Astrocyte of the cerebellum (primary cell): ENCODE results near the gene SART3.
A peak's percentile ranks its signal among the peaks of the same experiment; 100 is the strongest.

ENCODE experiments used
- DNase-seq: peaks from one replicate; pipeline ENCODE4 v3.0.0-alpha.2; 2011; ENCODE audit warnings: low read depth
- H3K4me3 ChIP-seq: 2 replicates; pipeline ENCODE4 v1.5.1; 2011; ENCODE audit warnings: mild to moderate bottlenecking, low read depth, low read length, moderate library complexity
- in situ Hi-C: cut with HindIII; loops from 2 replicates; pipeline ENCODE4 v1.10.0; 2017; ENCODE audit warnings: low sequenced_read_pairs
- TF ChIP-seq, protein P1 (sequence below): IDR thresholded peaks from 2 replicates; pipeline ENCODE4 v1.5.1; 2012; ENCODE audit warnings: low read length, low read depth, moderate library complexity, mild to moderate bottlenecking; ENCODE audit errors: missing control alignments

The SART3 gene

DNA sequence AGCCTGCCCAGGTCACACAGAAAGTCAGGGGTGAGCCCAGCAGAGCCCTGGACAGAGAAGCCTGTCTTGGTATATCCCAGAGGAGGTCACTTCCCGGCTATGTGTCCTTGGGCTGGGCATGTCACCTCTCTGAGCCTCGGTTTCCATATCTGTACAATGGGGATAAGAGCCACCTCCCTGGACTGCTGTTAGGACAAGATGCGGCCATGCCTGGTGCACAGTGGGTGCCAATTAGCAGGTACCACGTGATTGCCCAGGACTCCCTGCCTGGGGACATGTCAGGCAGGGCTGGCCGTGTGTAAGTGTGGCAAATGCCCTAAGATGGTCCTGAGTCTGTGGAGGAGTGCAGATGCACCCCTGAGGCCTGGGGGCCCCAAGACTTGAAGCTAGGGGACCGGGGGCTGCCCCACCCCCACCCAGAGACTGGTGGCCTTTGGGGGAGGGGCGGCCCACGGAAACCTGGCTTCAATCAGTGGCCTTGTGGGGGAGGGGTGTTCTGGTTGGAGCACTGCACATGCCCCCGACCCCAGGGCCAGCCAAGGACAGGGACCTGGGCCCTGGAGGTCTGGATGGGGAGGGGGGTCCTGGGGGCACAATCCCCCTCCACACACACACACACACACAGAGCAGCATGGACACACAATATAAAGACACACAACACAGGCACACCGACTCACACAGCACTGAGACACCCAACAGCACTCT lies 36.0 kb upstream of the SART3 start:
- in situ Hi-C loops, result no loop called here
- DNase-seq, result no peak
- H3K4me3 ChIP-seq, result peak overlapping the region; percentile 34
- TF ChIP-seq, protein P1, sequence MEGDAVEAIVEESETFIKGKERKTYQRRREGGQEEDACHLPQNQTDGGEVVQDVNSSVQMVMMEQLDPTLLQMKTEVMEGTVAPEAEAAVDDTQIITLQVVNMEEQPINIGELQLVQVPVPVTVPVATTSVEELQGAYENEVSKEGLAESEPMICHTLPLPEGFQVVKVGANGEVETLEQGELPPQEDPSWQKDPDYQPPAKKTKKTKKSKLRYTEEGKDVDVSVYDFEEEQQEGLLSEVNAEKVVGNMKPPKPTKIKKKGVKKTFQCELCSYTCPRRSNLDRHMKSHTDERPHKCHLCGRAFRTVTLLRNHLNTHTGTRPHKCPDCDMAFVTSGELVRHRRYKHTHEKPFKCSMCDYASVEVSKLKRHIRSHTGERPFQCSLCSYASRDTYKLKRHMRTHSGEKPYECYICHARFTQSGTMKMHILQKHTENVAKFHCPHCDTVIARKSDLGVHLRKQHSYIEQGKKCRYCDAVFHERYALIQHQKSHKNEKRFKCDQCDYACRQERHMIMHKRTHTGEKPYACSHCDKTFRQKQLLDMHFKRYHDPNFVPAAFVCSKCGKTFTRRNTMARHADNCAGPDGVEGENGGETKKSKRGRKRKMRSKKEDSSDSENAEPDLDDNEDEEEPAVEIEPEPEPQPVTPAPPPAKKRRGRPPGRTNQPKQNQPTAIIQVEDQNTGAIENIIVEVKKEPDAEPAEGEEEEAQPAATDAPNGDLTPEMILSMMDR, result no peak

DNA sequence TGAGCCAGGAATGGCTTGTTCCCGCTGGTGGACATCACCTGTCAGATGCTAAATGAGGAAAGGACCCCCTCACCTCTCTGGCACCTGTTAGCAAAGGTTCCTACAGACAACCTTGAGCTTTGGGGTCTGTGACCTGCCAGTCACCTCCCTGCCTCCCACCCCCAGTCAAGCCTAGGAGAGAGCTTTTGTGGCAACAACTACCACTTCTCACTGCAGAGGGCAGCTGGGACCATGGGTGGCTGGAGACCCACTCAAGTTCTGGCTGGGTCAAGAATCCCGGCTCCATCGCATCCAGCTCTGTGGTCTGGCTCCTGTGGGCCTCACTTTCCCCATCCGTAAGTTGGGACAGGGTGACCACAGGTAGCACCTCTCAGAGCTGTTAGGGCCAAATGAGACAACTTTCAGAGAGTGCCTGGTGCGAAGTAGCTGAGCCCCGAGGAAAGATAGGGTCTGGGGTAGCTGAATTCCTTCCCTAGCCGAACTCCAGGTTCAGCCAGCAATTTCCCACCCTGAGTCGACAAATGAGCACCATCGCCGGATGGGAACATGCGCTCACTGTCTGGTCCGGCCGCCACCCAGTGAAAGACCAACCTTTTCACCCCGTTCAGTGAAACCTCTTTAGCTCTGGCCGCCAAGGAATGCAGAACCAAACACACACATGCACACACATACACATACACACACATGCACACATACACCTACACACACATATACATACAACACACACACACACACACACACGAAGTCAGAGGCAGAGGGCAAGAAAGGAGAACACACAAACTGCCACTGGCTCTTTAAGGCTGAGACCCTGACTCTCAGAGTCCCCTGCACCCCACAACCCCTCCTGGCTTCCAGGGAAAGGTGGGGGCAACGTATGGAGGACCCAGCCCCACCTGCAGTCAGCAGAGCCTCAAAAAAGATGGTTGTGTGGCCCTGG lies 35.0 kb upstream of the SART3 start:
- in situ Hi-C loops, result no loop called here
- DNase-seq, result no peak
- TF ChIP-seq, protein P1, result no peak
- H3K4me3 ChIP-seq, result peak overlapping the region; percentile 34

DNA sequence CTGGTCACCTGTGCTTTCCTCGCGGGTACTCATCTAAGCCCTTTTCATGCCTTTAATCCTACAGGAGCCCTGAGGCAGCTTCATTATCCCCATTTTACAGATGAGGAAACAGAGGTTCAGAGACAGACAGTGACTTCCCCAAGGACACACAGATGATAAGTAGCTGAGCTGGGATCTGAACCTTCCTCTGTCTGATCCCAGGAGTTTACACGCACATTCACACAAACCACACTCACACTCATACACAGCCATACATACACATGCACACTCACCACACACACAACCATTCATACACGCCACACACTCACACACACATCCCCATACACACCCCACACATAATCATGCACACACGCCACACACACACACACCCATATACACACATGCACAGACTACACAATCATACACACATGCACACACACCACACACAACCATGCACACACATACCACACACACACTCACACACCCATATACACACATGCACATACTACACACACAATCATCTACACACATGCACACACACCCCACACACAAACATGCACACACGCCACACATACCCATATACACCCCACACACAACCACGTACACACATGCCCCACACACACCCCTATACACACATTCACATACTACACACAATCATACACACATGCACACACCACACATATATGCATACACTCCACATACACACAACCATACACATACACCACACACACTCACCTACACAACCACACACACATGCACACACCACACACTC lies 34.2 kb upstream of the SART3 start:
- in situ Hi-C loops, result no loop called here

GRCh38 chr12:108594323-108594903 lies 33.4 kb upstream of the SART3 start:
- in situ Hi-C loops, result no loop called here
- no peak overlapping the region for H3K4me3 ChIP-seq
- DNase-seq, result no peak
- TF ChIP-seq, protein P1, result no peak

More for the DNA sequence above, 34.2 kb upstream of the SART3 start:
- TF ChIP-seq, protein P1, result no peak
- H3K4me3 ChIP-seq, result peak overlapping the region; percentile 34
- no peak for DNase-seq

GRCh38 chr12:108592033-108592909 lies 31.3 kb upstream of the SART3 start:
- in situ Hi-C loops, result no loop called here
- DNase-seq, result no peak
- H3K4me3 ChIP-seq, result no peak overlapping the region
- TF ChIP-seq, protein P1, result no peak
